ENCODE measurements around the gene EVL.

Gene EVL

GRCh38 chr14:100081997-100082625 lies 16.9 kb downstream of the EVL start:
- no peaks in the 10 kb centered on the region for H3K27me3 ChIP-seq (ENCODE audit: insufficient read depth, low read length, poor library complexity, severe bottlenecking)
- H3K36me3 ChIP-seq (ENCODE audit: insufficient read depth, low read length): peaks cover 30% of the 10 kb centered on the region
- H3K9me3 ChIP-seq (ENCODE audit: insufficient read depth, low read depth, low read length): no peaks in the 10 kb centered on the region
- peak overlapping the region; percentile 79 for H3K4me2 ChIP-seq (ENCODE audit: low read depth, low read length, poor library complexity, severe bottlenecking)
- peaks cover 61% of the 10 kb centered on the region for H3K4me1 ChIP-seq (ENCODE audit: insufficient read depth, low read length, poor library complexity, severe bottlenecking)
- peaks cover 89% of the 10 kb centered on the region for H3K79me2 ChIP-seq (ENCODE audit: insufficient read depth, low read length)
- TF ChIP-seq CTCF (conservative IDR thresholded peaks at IDR 0.05; ENCODE audit: low read length) (no peak), EZH2phosphoT487 (IDR thresholded peaks at IDR 0.05; ENCODE audit: borderline replicate concordance) (no peak)
- H4K20me1 ChIP-seq (ENCODE audit: insufficient read depth, low read length, poor library complexity, severe bottlenecking): peaks cover 25% of the 10 kb centered on the region
- peaks cover 8% of the 10 kb centered on the region; the same call in 1 of the 2 replicates for H3F3A ChIP-seq (ENCODE audit: low read depth)
- no peak overlapping the region for H2AFZ ChIP-seq (ENCODE audit: low read length)
- peak overlapping the region; percentile 34 for H3K9ac ChIP-seq (ENCODE audit: low read depth, low read length, poor library complexity, severe bottlenecking)
- H3K4me3 ChIP-seq (ENCODE audit: low read length, poor library complexity, severe bottlenecking): peak overlapping the region; percentile 65
- H3K9me2 ChIP-seq (replicated peaks; ENCODE audit: low read depth, low read length): no peaks in the 10 kb centered on the region

- peaks cover 55% of the 10 kb centered on the region for H3K4me1 ChIP-seq (ENCODE audit: insufficient read depth, low read length, poor library complexity, severe bottlenecking)
- H3K4me2 ChIP-seq (ENCODE audit: low read depth, low read length, poor library complexity, severe bottlenecking): peak overlapping the region; percentile 79
- H3K36me3 ChIP-seq (ENCODE audit: insufficient read depth, low read length): peaks cover 36% of the 10 kb centered on the region
- peak overlapping the region; percentile 65 for H3K4me3 ChIP-seq (ENCODE audit: low read length, poor library complexity, severe bottlenecking)
- peaks cover 26% of the 10 kb centered on the region for H4K20me1 ChIP-seq (ENCODE audit: insufficient read depth, low read length, poor library complexity, severe bottlenecking)
- H3F3A ChIP-seq (ENCODE audit: low read depth): peaks cover 8% of the 10 kb centered on the region; the same call in 1 of the 2 replicates
- H3K9me3 ChIP-seq (ENCODE audit: insufficient read depth, low read depth, low read length): no peaks in the 10 kb centered on the region
- H3K79me2 ChIP-seq (ENCODE audit: insufficient read depth, low read length): peaks cover 89% of the 10 kb centered on the region
- no peaks in the 10 kb centered on the region for H3K27me3 ChIP-seq (ENCODE audit: insufficient read depth, low read length, poor library complexity, severe bottlenecking)
- TF ChIP-seq CTCF (conservative IDR thresholded peaks at IDR 0.05; ENCODE audit: low read length): no peak
- no peak for TF ChIP-seq EZH2phosphoT487 (IDR thresholded peaks at IDR 0.05; ENCODE audit: borderline replicate concordance)
- H3K9me2 ChIP-seq (replicated peaks; ENCODE audit: low read depth, low read length): no peaks in the 10 kb centered on the region
- H3K9ac ChIP-seq (ENCODE audit: low read depth, low read length, poor library complexity, severe bottlenecking): peak overlapping the region; percentile 34
- H2AFZ ChIP-seq (ENCODE audit: low read length): no peak overlapping the region
Observed at GRCh38 chr14:100082723-100083122, 17.5 kb downstream of the EVL start.

GRCh38 chr14:100083706-100084105 lies 18.5 kb downstream of the EVL start:
- peaks cover 30% of the 10 kb centered on the region for H4K20me1 ChIP-seq (ENCODE audit: insufficient read depth, low read length, poor library complexity, severe bottlenecking)
- peaks cover 89% of the 10 kb centered on the region for H3K79me2 ChIP-seq (ENCODE audit: insufficient read depth, low read length)
- peaks cover 8% of the 10 kb centered on the region; the same call in 1 of the 2 replicates for H3F3A ChIP-seq (ENCODE audit: low read depth)
- H3K4me3 ChIP-seq (ENCODE audit: low read length, poor library complexity, severe bottlenecking): no peak overlapping the region
- no peak overlapping the region for H3K4me2 ChIP-seq (ENCODE audit: low read depth, low read length, poor library complexity, severe bottlenecking)
- no peaks in the 10 kb centered on the region for H3K9me2 ChIP-seq (replicated peaks; ENCODE audit: low read depth, low read length)
- peaks cover 46% of the 10 kb centered on the region for H3K4me1 ChIP-seq (ENCODE audit: insufficient read depth, low read length, poor library complexity, severe bottlenecking)
- TF ChIP-seq CTCF (conservative IDR thresholded peaks at IDR 0.05; ENCODE audit: low read length) (no peak), EZH2phosphoT487 (IDR thresholded peaks at IDR 0.05; ENCODE audit: borderline replicate concordance) (no peak)
- H2AFZ ChIP-seq (ENCODE audit: low read length): no peak overlapping the region
- H3K27me3 ChIP-seq (ENCODE audit: insufficient read depth, low read length, poor library complexity, severe bottlenecking): no peaks in the 10 kb centered on the region
- no peaks in the 10 kb centered on the region for H3K9me3 ChIP-seq (ENCODE audit: insufficient read depth, low read depth, low read length)
- peaks cover 46% of the 10 kb centered on the region for H3K36me3 ChIP-seq (ENCODE audit: insufficient read depth, low read length)
- peak overlapping the region; percentile 34 for H3K9ac ChIP-seq (ENCODE audit: low read depth, low read length, poor library complexity, severe bottlenecking)

Data from Loucy (cell line).